Omental fat pad (tissue), 4 donors: ENCODE results near the gene PLEKHG3. TPM values are rescaled to one million over a fixed set of nuclear protein-coding genes. Genes with fewer than 3 reads are reported as not detected.

Experiments
- ATAC-seq: fragments of 150-250 bp; one replicate; pipeline ENCODE4 v1.9.1; 2016; ENCODE audit warnings: mild to moderate bottlenecking, moderate library complexity; ENCODE audit not compliant: low FRiP score
- DNase-seq: peaks from one replicate; pipeline ENCODE4 v3.0.0-alpha.2; 2019; ENCODE audit warnings: low spot score
- CTCF ChIP-seq, 3 donors: fragments of 450-650 bp; IDR thresholded peaks; one replicate each; pipeline ENCODE4 v1.5.1; 2016 to 2017; ENCODE audit warnings: antibody characterized with exemption in 3 of 3, mild to moderate bottlenecking in 3 of 3, moderate library complexity in 2 of 3
- total RNA-seq, 4 donors: library from RNA; depleted of rRNA; stranded (reverse); fragments of >200 nt; gene quantifications; one replicate each; pipeline ENCODE4 v1.1.0, GENCODE V29; 2016

Gene PLEKHG3
- total RNA-seq, 4 donors from 2014 or later: 29.6 to 45.9 (median 37.5) TPM

GRCh38 chr14:64757601-64758000, 53.4 kb downstream of the PLEKHG3 start:
- ATAC-seq (no peak), DNase-seq (no peak)
- TF ChIP-seq CTCF (IDR thresholded peaks at IDR 0.05): no peak

- TF ChIP-seq CTCF (IDR thresholded peaks at IDR 0.05): no peak
- peak; percentile 21 for ATAC-seq
- DNase-seq: no peak
Measured at GRCh38 chr14:64758025-64758521, 53.8 kb downstream of the PLEKHG3 start.

GRCh38 chr14:64758691-64759554, 54.7 kb downstream of the PLEKHG3 start:
- peak; percentile 59 for ATAC-seq
- DNase-seq: no peak
- TF ChIP-seq CTCF (IDR thresholded peaks at IDR 0.05): no peak

GRCh38 chr14:64759555-64759938, 55.3 kb downstream of the PLEKHG3 start:
- no peak for DNase-seq
- no peak for ATAC-seq
- TF ChIP-seq CTCF (IDR thresholded peaks at IDR 0.05): no peak

GRCh38 chr14:64760146-64760755, 56.0 kb downstream of the PLEKHG3 start:
- no peak for TF ChIP-seq CTCF (IDR thresholded peaks at IDR 0.05)
- no peak for DNase-seq
- no peak for ATAC-seq

- TF ChIP-seq CTCF (IDR thresholded peaks at IDR 0.05): no peak
- ATAC-seq (no peak), DNase-seq (no peak)
Measured at GRCh38 chr14:64760916-64761315, 56.7 kb downstream of the PLEKHG3 start.
